Activated B cell treated with CpG ODN at 0.5 μM for 24 hours (primary cell): ENCODE data around the gene MYOF. TPM values are rescaled to one million over a fixed set of nuclear protein-coding genes. Genes with fewer than 3 reads are reported as not detected.

ENCODE experiments used
- ATAC-seq: fragments of 200-7000 bp; cut with Tn5 transposase; one replicate; pipeline ENCODE4 v1.10.0; 2021; ENCODE audit warnings: low read depth, mild to moderate bottlenecking, moderate library complexity
- CTCF ChIA-PET: fragments of 350-600 bp; sonication (Branson Sonifier 250); formaldehyde crosslinking; loops from one replicate; lab custom pipeline; 2021; ENCODE audit warnings: antibody characterized with exemption; lab: Charles Lee
- POLR2A ChIA-PET: fragments of 350-600 bp; sonication (Branson Sonifier 250); formaldehyde crosslinking; loops from one replicate; lab custom pipeline; 2021; ENCODE audit warnings: antibody characterized with exemption; lab: Charles Lee
- DNase-seq: peaks from one replicate; pipeline ENCODE4 v3.0.0; 2022
- H3K27ac Mint-ChIP-seq: one replicate; pipeline ENCODE4 v1.8.0; 2020; ENCODE audit warnings: mixed read lengths
- H3K27me3 Mint-ChIP-seq: one replicate; pipeline ENCODE4 v1.8.0; 2021; ENCODE audit warnings: mixed read lengths
- H3K36me3 Mint-ChIP-seq: one replicate; pipeline ENCODE4 v1.8.0; 2021; ENCODE audit warnings: low read depth, mixed read lengths
- H3K4me1 Mint-ChIP-seq: one replicate; pipeline ENCODE4 v1.8.0; 2021; ENCODE audit warnings: mixed read lengths
- H3K4me3 Mint-ChIP-seq: one replicate; pipeline ENCODE4 v1.8.0; 2020; ENCODE audit warnings: mild to moderate bottlenecking, mixed read lengths
- H3K9me3 Mint-ChIP-seq: one replicate; pipeline ENCODE4 v1.8.0; 2020; ENCODE audit warnings: mixed read lengths
- intact Hi-C: fragments of 100-400 bp; cut with micrococcal nuclease; formaldehyde crosslinking; loops from one replicate; pipeline ENCODE4 v1.15.1; 2024
- total RNA-seq: library from RNA; stranded (reverse); gene quantifications from 2 replicates; pipeline ENCODE4 v1.2.3, GENCODE V29; 2022
- TF ChIP-seq, protein P1 (sequence below): fragments of 200-600 bp; IDR thresholded peaks from one replicate; pipeline ENCODE4 v1.8.0; 2022; ENCODE audit warnings: antibody characterized with exemption, mild to moderate bottlenecking

Gene MYOF
- total RNA-seq, 1 donor from 2014 or later: 0.09 TPM

DNA sequence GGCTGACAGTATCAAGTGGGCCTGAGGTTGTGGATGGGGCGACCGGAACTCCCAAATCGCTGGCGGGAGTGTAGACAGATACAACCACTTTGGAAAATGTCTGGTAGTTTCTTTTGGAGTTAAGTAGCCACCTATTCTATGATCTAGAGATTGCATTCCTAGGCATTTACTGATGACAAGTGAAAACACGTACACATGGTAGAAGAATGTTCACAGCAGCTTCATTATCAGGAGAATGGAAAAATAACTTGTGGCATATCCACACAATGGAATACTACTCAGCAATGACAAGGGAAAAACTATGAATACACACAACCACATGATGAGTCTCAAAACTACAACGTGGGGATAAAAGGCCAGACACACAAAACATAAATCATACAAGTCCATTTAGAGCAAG is 146.0 kb downstream of the MYOF start:
- no peaks in the 10 kb centered on the region for H3K36me3 Mint-ChIP-seq
- ChIA-PET CTCF (interaction anchor here (1.5 kb wide), 1 partner anchor 16 kb away, joined by 3 read pairs; no protein-coding TSS in a partner anchor), POLR2A (no interaction called here)
- DNase-seq: no peak
- intact Hi-C loops: no loop called here
- no peak overlapping the region for H3K4me3 Mint-ChIP-seq
- peaks cover 1% of the 10 kb centered on the region for H3K27me3 Mint-ChIP-seq
- H3K4me1 Mint-ChIP-seq: no peaks in the 10 kb centered on the region
- ATAC-seq: no peak
- H3K27ac Mint-ChIP-seq: no peak overlapping the region
- TF ChIP-seq, protein P1, sequence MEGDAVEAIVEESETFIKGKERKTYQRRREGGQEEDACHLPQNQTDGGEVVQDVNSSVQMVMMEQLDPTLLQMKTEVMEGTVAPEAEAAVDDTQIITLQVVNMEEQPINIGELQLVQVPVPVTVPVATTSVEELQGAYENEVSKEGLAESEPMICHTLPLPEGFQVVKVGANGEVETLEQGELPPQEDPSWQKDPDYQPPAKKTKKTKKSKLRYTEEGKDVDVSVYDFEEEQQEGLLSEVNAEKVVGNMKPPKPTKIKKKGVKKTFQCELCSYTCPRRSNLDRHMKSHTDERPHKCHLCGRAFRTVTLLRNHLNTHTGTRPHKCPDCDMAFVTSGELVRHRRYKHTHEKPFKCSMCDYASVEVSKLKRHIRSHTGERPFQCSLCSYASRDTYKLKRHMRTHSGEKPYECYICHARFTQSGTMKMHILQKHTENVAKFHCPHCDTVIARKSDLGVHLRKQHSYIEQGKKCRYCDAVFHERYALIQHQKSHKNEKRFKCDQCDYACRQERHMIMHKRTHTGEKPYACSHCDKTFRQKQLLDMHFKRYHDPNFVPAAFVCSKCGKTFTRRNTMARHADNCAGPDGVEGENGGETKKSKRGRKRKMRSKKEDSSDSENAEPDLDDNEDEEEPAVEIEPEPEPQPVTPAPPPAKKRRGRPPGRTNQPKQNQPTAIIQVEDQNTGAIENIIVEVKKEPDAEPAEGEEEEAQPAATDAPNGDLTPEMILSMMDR: no peak
- H3K9me3 Mint-ChIP-seq: no peaks in the 10 kb centered on the region

DNA sequence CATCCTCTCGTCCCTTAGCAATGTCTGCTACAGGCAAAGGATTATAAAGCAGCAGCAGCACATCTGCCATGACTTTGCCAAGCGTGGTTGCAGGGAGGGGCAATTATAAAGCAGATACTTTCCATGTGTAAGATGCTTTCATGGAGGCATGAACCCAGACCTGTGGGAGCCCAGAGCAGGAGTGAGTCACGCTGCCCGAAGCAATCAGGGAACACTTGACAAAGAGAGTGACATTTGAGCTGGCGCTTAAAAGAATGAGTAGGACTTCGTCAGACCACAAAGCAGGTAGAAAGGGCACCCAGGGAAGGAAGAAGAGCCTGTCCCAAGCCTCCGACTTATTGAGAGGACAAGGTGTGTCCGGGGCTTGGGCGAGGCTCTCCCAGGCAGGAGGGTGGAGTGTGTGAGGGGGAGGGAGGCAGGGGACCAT is 147.2 kb downstream of the MYOF start:
- no peaks in the 10 kb centered on the region for H3K4me1 Mint-ChIP-seq
- ChIA-PET POLR2A (no interaction called here), CTCF (interaction anchor here (1.5 kb wide), 1 partner anchor 17 kb away, joined by 3 read pairs; no protein-coding TSS in a partner anchor)
- intact Hi-C loops: no loop called here
- no peaks in the 10 kb centered on the region for H3K9me3 Mint-ChIP-seq
- no peak for ATAC-seq
- no peak for DNase-seq
- peaks cover 1% of the 10 kb centered on the region for H3K27me3 Mint-ChIP-seq
- no peak overlapping the region for H3K27ac Mint-ChIP-seq
- TF ChIP-seq, protein P1: no peak
- no peaks in the 10 kb centered on the region for H3K36me3 Mint-ChIP-seq
- no peak overlapping the region for H3K4me3 Mint-ChIP-seq

DNA sequence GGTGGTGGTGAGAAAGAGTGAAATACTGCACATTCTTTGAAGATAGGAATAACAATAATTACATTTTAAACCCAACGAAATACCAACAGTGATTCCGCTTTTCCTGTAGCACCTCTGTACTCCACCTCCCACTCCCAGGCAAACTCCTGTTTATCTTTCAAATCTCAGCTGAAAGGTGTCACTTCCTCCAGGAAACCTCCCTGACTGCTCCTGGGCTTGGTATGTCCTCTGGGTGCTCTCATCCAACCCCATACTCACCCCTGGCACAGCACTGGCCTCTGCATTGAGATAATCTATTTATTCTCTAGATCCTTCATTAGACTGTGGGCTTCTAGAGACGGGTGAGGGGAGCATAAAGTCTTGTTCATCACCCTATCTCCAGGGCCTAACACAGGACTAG is 148.0 kb downstream of the MYOF start:
- no peak for DNase-seq
- ChIA-PET POLR2A (no interaction called here), CTCF (no interaction called here)
- peaks cover 1% of the 10 kb centered on the region for H3K27me3 Mint-ChIP-seq
- H3K36me3 Mint-ChIP-seq: no peaks in the 10 kb centered on the region
- H3K4me3 Mint-ChIP-seq: no peak overlapping the region
- TF ChIP-seq, protein P1: no peak
- H3K9me3 Mint-ChIP-seq: no peaks in the 10 kb centered on the region
- no peak for ATAC-seq
- no peak overlapping the region for H3K27ac Mint-ChIP-seq
- intact Hi-C loops: no loop called here
- no peaks in the 10 kb centered on the region for H3K4me1 Mint-ChIP-seq

DNA sequence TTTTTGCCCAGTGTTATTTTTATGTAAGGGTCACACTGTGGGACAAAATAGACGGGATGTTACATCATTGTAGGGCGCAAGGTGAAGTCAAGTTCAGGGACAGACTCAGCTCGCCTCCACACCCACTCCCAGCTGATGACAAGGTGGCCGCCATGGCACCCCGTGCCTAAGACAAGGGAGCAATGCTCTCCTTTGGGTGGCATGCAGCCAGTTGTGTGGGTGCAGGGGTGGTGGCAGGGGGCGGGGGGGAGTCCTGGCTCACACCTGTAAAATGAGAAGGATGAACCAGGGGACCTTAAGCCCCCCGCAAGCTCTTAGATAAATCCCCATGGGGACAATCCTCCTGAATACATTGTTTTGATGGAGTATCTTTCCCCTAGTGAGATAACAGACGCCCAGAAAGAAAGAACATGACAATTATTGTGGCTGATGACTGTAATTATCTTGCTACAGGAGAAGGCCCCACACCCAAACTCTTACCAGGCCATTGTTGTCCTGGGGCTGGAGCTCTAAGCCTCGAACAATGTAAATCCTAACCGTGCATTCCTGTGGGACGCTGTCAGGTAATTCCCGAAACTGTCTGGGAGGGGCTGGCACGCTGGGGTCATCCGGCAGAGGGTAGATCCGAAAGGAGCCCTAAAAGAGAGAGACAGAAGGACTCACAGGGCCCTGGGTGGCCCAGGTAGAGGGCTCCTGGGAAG is 148.7 kb downstream of the MYOF start:
- Mint-ChIP-seq H3K36me3 (no peaks in the 10 kb centered on the region), H3K9me3 (no peaks in the 10 kb centered on the region), H3K27ac (no peak overlapping the region), H3K4me1 (no peaks in the 10 kb centered on the region), H3K4me3 (no peak overlapping the region), H3K27me3 (no peaks in the 10 kb centered on the region)
- ATAC-seq (no peak), DNase-seq (no peak)
- TF ChIP-seq, protein P1: no peak
- ChIA-PET POLR2A (no interaction called here), CTCF (no interaction called here)
- intact Hi-C loops: no loop called here

DNA sequence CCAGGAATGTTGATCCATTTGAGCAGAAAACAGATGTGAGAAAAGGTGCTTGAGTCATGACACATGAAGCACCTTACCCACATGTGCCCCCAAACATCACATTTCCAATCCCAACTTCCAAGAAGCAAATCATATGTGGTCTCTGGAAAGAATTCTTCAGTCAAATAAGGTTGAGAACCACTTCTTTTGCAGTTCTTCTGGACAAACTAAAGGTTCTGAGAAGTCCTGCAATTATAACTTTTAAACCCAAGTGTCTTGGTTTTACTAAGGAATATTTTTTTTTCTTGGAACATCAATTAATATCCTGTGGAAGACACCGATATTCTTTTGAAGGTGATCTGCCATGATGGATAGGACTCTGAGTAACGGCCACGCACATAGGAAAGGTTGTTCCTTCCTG is 151.3 kb downstream of the MYOF start:
- POLR2A ChIA-PET: no interaction called here

More for the DNA sequence above, 151.3 kb downstream of the MYOF start:
- ATAC-seq: no peak
- Mint-ChIP-seq H3K4me1 (no peaks in the 10 kb centered on the region), H3K9me3 (no peaks in the 10 kb centered on the region), H3K27me3 (peaks cover 5% of the 10 kb centered on the region), H3K36me3 (no peaks in the 10 kb centered on the region), H3K27ac (no peak overlapping the region), H3K4me3 (no peak overlapping the region)
- intact Hi-C loops: no loop called here
- TF ChIP-seq, protein P1: no peak
- no peak for DNase-seq
- CTCF ChIA-PET: no interaction called here
